Psoas muscle (tissue), 8 donors: ENCODE results near the gene BMP8A. TPM values are rescaled to one million over a fixed set of nuclear protein-coding genes. Genes with fewer than 3 reads are reported as not detected.
A peak's percentile ranks its signal among the peaks of the same experiment; 100 is the strongest.
"Not testable (repeated sequence)": the region's sequence is repeated elsewhere in the genome, so short reads cannot be mapped to it uniquely, and the experiment has no call there.

ENCODE experiments used
- ATAC-seq, 4 donors: fragments of 200-7000 bp; cut with Tn5 transposase; one replicate each; pipeline ENCODE4 v1.9.1; 2020; ENCODE audit warnings: moderate library complexity in 3 of 4, mild to moderate bottlenecking in 2 of 4
- DNase-seq, 2 donors: peaks; one replicate each; pipeline ENCODE4 v3.0.0-alpha.2; 2020
- H3K27ac ChIP-seq: fragments of 200-600 bp; one replicate; pipeline ENCODE4 v1.8.0; 2022
- H3K27me3 ChIP-seq, 3 donors: fragments of 200-600 bp in 1 of 3; one replicate each; pipeline versions ENCODE4 v1.6.1 to v1.8.0; 2013 to 2022; ENCODE audit warnings: low read length in 2 of 3, mild to moderate bottlenecking in 2 of 3, moderate library complexity in 1 of 3; ENCODE audit not compliant: insufficient read depth in 3 of 3
- H3K36me3 ChIP-seq, 2 donors: fragments of 200-600 bp in 1 of 2; one replicate each; pipeline versions ENCODE4 v1.6.1 to v1.8.0; 2013 to 2022; ENCODE audit warnings: low read depth in 1 of 2, mild to moderate bottlenecking in 1 of 2, moderate library complexity in 1 of 2; ENCODE audit not compliant: insufficient read depth in 1 of 2
- H3K4me1 ChIP-seq: fragments of 200-600 bp; one replicate; pipeline ENCODE4 v1.8.0; 2022
- H3K4me3 ChIP-seq: fragments of 200-600 bp; one replicate; pipeline ENCODE4 v1.8.0; 2022; ENCODE audit warnings: mild to moderate bottlenecking
- H3K9me3 ChIP-seq: fragments of 200-600 bp; one replicate; pipeline ENCODE4 v1.8.0; 2022
- CTCF ChIP-seq: fragments of 200-600 bp; IDR thresholded peaks from one replicate; pipeline ENCODE4 v1.8.0; 2022; ENCODE audit warnings: antibody characterized with exemption
- WGBS, 3 donors: extraction: QIAGEN DNeasy Blood & Tissue Kit; methylation state at CpG; one replicate each; pipeline versions ENCODE4 v1.1.6 to v1.1.7; 2013; 5-methylcytosine and 5-hydroxymethylcytosine counted together
- intact Hi-C, 2 donors: fragments of 100-400 bp; cut with DNase I; formaldehyde crosslinking; loops; one replicate each; pipeline versions ENCODE4 v1.11.0 to v1.14.2; 2022
- polyA plus RNA-seq, 3 donors: library from polyadenylated mRNA; stranded (reverse); fragments of 200-250 nt; gene quantifications; one replicate each; pipeline ENCODE4 v1.2.3, GENCODE V29; 2013
- total RNA-seq, 4 donors: library from RNA; stranded (reverse); fragmentation: NEBNext Ultra II Directional in 2 of 4; extraction: Animal tissue kit (Norgen Biotek cat#: 25700) in 2 of 4; gene quantifications; one replicate each; pipeline versions ENCODE4 v1.2.1 to v1.2.4, GENCODE V29; 2021 to 2023
- donor health status: healthy with polysubstance abuse.
- donor health status: DM: no; HTN: no; CAD: no; lungs with moderate emphysema.
- donor health status: Bipolar disorder and iron deficiency.
- donor health status: healthy.
- donor health status: DM: yes; HTN: yes; CAD: no.
- donor health status: DM: no; HTN: no; CAD: no.
- donor health status: DM: no; HTN: no; CAD: no.
- donor health status: DM: yes; HTN: yes; CAD: no.

The BMP8A gene
- total and polyA plus RNA-seq, 7 donors: 0.04 TPM; not detected in 6

GRCh38 chr1:39517936-39518335 lies 26.5 kb downstream of the BMP8A start:
- H3K27ac ChIP-seq, ATAC-seq, H3K9me3 ChIP-seq, H3K36me3 ChIP-seq, DNase-seq, H3K4me3 ChIP-seq, H3K27me3 ChIP-seq, intact Hi-C loops, H3K4me1 ChIP-seq: not testable (repeated sequence)
- WGBS, 3 donors: 83 to 92% (median 87%) methylated on average over 6 of the region's 7 CpGs

- H3K27me3 ChIP-seq, H3K4me1 ChIP-seq, DNase-seq, H3K27ac ChIP-seq, H3K4me3 ChIP-seq, intact Hi-C loops, H3K9me3 ChIP-seq, ATAC-seq: not testable (repeated sequence)
- peaks cover 0 to 14% of the 10 kb centered on the region in 2 donors for H3K36me3 ChIP-seq
- 38 to 57% (median 41%) methylated on average over 2 of the region's 5 CpGs for WGBS, 3 donors
Observed at GRCh38 chr1:39519376-39519775, 27.9 kb downstream of the BMP8A start.

- H3K27me3 ChIP-seq, H3K4me1 ChIP-seq, intact Hi-C loops, H3K27ac ChIP-seq, DNase-seq, H3K4me3 ChIP-seq, H3K9me3 ChIP-seq: not testable (repeated sequence)
- H3K36me3 ChIP-seq: peaks cover 0 to 35% of the 10 kb centered on the region in 2 donors
- 31 to 64% (median 61%) methylated on average over 7 to 10 of the region's 10 CpGs for WGBS, 3 donors
- peak in 1 of 4 donors; percentile 17 for ATAC-seq
Observed at GRCh38 chr1:39522221-39522620, 30.8 kb downstream of the BMP8A start.

GRCh38 chr1:39522661-39523567 lies 31.5 kb downstream of the BMP8A start:
- Histone ChIP-seq H3K27me3 (no peaks in the 10 kb centered on the region), H3K4me1 (no peaks in the 10 kb centered on the region), H3K36me3 (peaks cover 2 to 42% of the 10 kb centered on the region in 2 donors), H3K27ac (no peak overlapping the region), H3K9me3 (no peaks in the 10 kb centered on the region), H3K4me3 (no peak overlapping the region)
- DNase-seq: no peak
- intact Hi-C loops: no loop called here
- ATAC-seq: peak in 1 of 4 donors; percentile 16
- no peak for TF ChIP-seq CTCF
- WGBS, 3 donors: 69 to 78% (median 76%) methylated on average over 26 to 29 of the region's 29 CpGs

- ATAC-seq (no peak), DNase-seq (no peak)
- TF ChIP-seq CTCF: no peak
- Histone ChIP-seq H3K4me3 (no peak overlapping the region), H3K27ac (no peak overlapping the region), H3K4me1 (no peaks in the 10 kb centered on the region), H3K9me3 (no peaks in the 10 kb centered on the region), H3K27me3 (no peaks in the 10 kb centered on the region), H3K36me3 (peaks cover 3 to 55% of the 10 kb centered on the region in 2 donors)
- 54 to 64% (median 55%) methylated on average over 6 of the region's 6 CpGs for WGBS, 3 donors
- intact Hi-C loops: no loop called here
Observed at GRCh38 chr1:39524171-39524570, 32.7 kb downstream of the BMP8A start.

GRCh38 chr1:39524591-39525365 lies 33.3 kb downstream of the BMP8A start:
- Histone ChIP-seq H3K9me3 (no peaks in the 10 kb centered on the region), H3K27ac (no peak overlapping the region), H3K27me3 (no peaks in the 10 kb centered on the region), H3K4me3 (no peak overlapping the region), H3K36me3 (peaks cover 3 to 61% of the 10 kb centered on the region in 2 donors), H3K4me1 (no peaks in the 10 kb centered on the region)
- intact Hi-C loops: no loop called here
- no peak for TF ChIP-seq CTCF
- WGBS, 3 donors: 87 to 90% (median 90%) methylated on average over 15 of the region's 15 CpGs
- ATAC-seq: no peak
- no peak for DNase-seq
